Activated naive CD4-positive, alpha-beta T cell (primary cell): Measurements from ENCODE around the gene TMEM33.
"Not testable (repeated sequence)": the region's sequence is repeated elsewhere in the genome, so short reads cannot be mapped to it uniquely, and the experiment has no call there.

Source experiments
- DNase-seq, 4 experiments: peaks; one replicate each; lab custom pipeline; 2025; lab: John Stamatoyannopoulos, UW

The TMEM33 gene, protein sequence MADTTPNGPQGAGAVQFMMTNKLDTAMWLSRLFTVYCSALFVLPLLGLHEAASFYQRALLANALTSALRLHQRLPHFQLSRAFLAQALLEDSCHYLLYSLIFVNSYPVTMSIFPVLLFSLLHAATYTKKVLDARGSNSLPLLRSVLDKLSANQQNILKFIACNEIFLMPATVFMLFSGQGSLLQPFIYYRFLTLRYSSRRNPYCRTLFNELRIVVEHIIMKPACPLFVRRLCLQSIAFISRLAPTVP

GRCh38 chr4:41934901-41935651 lies at the start of gene TMEM33:
TSS of gene TMEM33 (plus strand) at chr4:41935429. CDS start at chr4:41935485, 56 bp downstream.
- peak; percentile 23 to 62 (median 58) for DNase-seq

- no peak for DNase-seq
These were observed 49.8 kb upstream of the TMEM33 start for GRCh38 chr4:41885456-41885855.

DNA sequence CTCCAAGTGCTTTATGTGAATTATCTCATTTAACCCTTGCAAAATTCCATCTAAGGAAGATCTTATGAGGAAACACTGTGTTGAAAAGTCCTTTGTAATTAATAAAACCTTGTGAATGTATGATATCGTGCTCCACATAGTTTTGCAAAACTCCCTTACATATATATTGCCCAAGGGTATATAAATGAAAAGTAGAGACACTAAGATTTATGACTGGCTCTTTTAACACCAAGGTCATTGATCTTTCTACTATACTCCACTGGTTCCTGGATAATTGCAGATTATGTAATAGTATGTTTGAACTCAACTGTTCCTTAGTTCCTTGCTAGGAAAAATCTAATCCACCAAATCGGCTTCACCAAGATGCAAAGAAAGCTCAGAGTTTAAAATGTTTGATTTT lies 48.0 kb upstream of the TMEM33 start:
- no peak for DNase-seq

DNA sequence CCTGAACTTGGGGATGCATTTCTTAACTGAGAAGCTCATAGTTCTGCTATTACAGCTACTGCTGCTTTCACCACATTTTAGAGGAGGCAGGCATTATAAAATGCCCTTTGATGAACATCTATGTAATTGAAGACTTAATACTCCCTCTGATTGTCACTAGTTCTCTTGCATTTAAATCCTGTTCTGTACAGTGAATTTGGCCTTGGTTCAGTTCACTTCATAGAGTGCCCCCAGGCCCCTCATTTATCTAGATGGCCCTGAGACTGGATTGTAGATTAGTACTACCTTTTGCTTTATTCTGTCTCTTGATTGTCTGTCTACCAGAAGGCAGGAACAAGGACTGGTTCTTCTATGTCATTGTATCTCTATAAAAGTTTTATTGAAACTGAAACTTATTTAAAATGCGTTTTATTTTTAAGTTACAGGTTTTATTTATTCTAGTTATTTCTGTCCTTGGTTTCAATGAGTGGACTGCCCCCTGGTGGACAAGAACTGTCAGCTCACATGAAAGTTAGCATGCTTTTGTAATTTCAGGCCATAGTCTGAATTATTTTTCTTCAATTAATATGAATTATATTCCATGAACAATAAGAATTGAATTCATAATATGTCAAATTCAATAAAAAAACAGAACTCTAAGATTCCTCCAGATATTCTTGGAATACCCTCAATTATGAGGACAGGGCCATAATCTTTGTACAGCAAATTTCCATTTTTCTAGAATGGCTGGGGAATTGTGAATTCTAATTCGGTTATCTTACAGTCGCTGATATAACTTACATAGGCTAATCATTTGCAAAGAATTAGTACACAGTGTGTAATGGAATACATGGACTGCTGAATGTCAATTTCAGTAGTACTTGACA lies 47.2 kb upstream of the TMEM33 start:
- DNase-seq, result peak in 1 of 4 experiments; percentile 6

DNA sequence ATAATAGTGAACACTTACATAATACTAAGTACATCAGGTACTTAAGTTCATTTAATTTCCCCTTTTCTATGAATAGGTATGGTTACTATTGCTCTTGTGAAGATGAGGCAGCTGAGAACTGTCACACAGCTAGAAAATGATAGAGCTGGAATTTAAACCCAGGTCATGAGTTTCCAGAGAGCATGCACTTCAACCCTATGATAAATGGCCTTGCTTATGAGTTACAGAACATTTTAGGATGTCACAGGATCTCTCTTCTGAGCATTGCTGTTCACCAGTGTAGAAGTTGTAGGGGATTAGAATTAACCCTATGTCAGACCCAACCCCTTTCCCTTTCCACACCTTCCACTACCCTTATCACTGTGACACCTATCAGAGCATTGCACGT lies 46.5 kb upstream of the TMEM33 start:
- no peak for DNase-seq

- DNase-seq, result no peak
These were observed 45.9 kb upstream of the TMEM33 start for GRCh38 chr4:41889317-41889716.

DNA sequence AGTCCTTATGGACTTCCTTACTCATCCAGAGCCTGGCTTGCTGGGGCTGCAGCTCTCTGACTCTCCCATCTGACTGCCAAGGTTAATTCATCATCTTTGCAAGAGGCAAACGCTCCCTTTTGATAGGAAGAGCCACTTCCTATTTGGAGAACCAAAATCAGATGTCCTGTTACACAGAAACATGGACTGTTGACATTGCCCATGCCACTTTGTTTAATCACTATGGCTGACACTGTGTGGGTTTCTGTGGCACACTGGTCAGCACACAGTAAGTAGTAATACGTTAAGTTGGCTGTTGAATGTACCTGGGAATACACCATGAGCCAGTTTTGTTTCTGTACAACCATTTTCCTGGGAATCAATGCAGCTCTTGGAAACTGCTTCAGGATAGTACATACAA lies 45.1 kb upstream of the TMEM33 start:
- no peak for DNase-seq

DNA sequence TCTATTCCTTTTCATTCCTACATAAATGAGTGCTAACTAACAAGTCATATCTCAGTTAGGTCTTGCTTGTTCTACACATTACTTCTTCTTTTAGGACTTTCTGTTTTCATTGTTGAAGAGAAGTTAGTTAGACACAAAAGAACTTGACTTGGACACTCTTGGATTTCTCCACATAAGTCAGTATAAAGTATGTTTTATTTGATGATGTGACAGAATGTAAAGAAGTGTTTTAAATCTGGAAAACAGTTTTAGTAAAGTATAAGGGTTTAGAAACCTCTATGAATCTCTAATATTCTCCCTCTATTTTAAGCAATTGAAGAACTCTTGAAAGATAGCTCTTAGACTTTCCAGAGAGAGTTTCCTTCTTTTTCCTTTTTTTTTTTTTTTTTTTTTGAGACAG lies 38.6 kb upstream of the TMEM33 start:
- DNase-seq, result no peak

GRCh38 chr4:41897698-41898097 lies 37.5 kb upstream of the TMEM33 start:
- no peak for DNase-seq

- DNase-seq, result not testable (repeated sequence)
These were observed 26.1 kb upstream of the TMEM33 start for GRCh38 chr4:41909136-41909535.

- no peak for DNase-seq
These were observed 22.7 kb upstream of the TMEM33 start for GRCh38 chr4:41912546-41912945.

DNA sequence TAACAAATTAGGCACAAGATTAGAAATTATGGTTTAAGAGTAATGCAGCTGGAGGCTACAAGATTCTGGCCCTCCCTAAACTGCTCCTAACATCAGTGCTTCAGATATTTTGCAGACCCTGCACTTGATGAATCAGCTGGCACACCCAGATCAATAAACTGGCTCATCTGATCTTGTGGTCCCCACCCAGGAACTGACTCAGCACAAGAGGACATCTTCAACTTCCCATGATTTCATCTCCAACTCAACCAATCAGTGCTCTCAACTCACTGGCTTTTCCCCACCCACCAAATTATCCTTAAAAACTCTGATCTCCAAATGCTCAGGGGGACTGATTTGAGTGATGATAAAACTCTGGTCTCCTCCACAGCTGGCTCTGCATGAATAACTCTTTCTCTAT lies 21.7 kb upstream of the TMEM33 start:
- DNase-seq, result no peak

DNA sequence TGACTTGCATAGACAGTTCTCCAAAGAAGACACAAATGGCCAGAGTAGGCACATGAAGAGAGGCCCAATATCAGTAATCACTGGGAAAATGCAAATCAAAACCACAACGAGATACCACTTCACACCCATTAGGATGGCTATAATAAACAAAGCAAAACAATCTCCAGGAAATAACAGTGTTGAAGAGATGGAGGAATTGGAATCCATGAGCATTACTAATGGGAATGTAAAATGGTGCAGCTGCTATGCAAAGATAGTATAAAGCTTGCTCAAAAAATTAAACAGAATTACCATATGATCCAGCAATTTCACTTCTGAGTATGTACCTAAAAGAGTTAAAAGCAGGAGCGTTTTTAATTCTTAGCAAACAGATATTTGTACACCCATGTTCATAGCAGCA lies 17.0 kb upstream of the TMEM33 start:
- DNase-seq, result no peak

DNA sequence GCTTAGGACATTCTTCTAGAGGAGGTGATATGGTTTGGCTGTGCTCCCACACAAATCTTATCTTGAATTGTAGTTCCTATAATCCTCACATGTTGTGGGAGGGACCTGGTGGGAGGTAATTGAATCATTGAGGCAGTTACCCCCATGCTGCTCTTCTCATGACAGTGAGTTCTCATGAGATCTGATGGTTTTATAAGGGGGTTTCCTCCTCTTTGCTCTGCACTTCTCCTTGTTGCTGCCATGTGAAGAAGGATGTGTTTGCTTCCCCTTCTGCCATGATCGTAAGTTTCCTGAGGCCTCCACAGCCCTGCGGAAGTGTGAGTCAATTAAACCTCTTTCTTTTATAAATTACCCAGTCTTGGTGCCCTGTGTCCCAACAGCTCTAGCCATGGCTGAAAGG lies 14.8 kb upstream of the TMEM33 start:
- DNase-seq, result not testable (repeated sequence)

GRCh38 chr4:41921476-41921875 lies 13.8 kb upstream of the TMEM33 start:
- DNase-seq, result no peak

- no peak for DNase-seq
These were observed 7.3 kb upstream of the TMEM33 start for GRCh38 chr4:41927796-41928499.

DNA sequence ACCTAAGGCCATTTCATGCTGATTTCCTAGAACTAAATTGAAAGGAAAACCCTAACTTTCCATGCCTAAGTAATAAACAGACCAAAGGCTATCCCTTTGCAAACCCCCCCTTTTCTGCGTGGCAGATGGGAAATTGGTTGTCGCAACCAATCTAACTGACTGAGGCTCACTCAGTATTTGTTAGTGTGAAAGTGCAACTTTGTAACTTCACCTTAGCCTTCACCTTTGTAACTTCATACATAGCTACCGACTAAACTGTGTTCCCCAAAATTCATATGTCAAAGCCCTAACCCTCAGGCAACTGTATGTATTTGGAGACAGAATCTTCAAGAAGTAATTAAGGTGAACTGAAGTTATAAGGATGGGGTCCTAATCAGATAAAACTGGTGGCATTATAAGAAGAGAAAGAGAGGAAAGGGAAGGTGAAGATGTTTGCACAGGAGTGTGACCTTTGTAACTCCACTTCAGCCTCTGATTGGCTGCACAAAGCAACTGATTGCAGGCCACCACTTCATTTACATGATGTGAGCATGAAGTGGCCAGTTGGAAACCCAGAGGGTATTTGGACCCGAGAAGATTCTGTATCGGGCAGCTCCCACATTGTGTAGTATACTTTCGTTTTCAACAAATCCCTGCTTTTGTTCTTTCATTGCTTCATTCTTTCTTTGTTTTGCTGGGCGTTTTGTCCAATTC lies 4.9 kb upstream of the TMEM33 start:
- DNase-seq, result no peak

- no peak for DNase-seq
These were observed 2.2 kb upstream of the TMEM33 start for GRCh38 chr4:41932988-41933387.

DNA sequence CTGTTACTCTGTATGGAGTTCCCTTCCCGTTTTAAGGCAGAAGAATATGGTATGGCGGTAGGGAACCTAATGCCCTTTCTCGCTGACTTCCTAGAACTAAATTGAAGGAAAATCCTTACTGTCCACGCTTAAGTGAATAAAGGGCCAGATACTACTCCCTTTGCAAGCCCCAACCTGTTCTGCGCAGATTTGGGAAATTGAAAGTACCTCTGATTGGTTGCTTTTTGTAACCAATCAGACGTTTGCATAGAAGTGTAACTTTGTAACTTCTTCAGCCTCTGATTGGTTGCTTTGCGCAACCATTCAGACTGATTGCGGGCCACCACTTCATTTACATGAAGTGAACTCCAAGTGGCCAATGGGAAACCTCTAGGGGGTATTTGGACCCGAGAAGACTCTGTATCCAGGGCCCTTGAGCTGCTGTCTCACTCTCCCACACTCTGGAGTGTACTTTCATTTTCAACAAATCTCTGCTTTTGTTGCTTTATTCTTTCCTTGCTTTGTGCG lies 1.2 kb upstream of the TMEM33 start:
- no peak for DNase-seq

DNA sequence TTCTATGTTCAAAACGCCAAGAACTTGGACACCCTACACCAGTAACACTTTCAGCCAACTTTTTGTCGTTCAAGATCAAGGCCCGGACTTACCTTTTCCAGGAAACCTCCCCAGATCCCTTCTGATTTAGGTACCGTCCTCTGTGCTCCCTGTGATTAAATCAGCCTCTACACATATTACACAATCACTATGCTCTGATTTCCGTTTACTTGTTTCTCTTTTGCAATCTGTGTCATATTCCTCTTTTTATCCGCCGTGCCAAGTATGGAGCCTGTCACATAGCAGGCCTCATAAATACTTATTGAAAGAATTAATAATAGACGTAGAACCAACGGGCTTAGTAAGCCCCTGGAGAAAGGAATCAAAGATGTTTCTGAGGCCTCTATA lies 722 bp upstream of the TMEM33 start:
- no peak for DNase-seq

- DNase-seq, result no peak
These were observed 408 bp downstream of the TMEM33 start for GRCh38 chr4:41935652-41936021.
